Transverse colon (tissue), 4 donors: ENCODE data around the gene PPP1R13B.

Experiments
- EP300 ChIP-seq: sonication (generic); formaldehyde crosslinking; IDR thresholded peaks from one replicate; pipeline ENCODE4 v1.6.1; 2017; ENCODE audit warnings: antibody characterized with exemption, low read depth
- POLR2A ChIP-seq: fragments of 450-650 bp; IDR thresholded peaks from one replicate; pipeline ENCODE4 v1.6.1; 2016; ENCODE audit warnings: antibody characterized with exemption, mild to moderate bottlenecking, moderate library complexity
- POLR2AphosphoS5 ChIP-seq, 3 donors: sonication (generic); formaldehyde crosslinking; IDR thresholded peaks; one replicate each; pipeline ENCODE4 v1.6.1; 2016; ENCODE audit warnings: antibody characterized with exemption in 3 of 3
- TF ChIP-seq, protein P1 (sequence below), 5 experiments: fragments of 200-600 bp in 3 of 5; fragments of 450-650 bp in 2 of 5; sonication (generic) in 3 of 5; IDR thresholded peaks; 1 replicate in 2 of 5; 2 replicates in 3 of 5; pipeline ENCODE4 v1.5.1; 2016 to 2017; ENCODE audit warnings: antibody characterized with exemption in 5 of 5, inconsistent platforms in 3 of 5, mild to moderate bottlenecking in 2 of 5, moderate library complexity in 1 of 5

DNA sequence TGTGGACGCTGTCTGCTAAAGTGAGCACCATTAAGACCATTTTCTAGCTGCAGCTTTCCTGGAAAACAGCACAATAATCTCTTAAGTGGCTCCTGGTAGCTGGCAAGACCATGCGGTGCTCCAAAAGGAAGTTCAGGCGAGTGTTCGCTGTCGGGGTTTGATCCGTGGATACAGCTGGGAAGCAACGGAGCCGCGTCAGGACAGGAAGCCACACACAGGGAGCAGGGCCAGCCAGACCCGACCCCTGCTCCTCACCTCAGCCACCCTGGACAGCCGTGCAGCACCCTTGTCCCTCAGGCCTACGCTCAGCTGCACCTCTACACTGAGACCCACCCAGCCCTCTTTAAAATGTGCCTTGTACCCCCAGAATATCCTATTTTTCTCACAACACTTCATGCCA lies 112.4 kb downstream of the PPP1R13B start:
- TF ChIP-seq, protein P1, sequence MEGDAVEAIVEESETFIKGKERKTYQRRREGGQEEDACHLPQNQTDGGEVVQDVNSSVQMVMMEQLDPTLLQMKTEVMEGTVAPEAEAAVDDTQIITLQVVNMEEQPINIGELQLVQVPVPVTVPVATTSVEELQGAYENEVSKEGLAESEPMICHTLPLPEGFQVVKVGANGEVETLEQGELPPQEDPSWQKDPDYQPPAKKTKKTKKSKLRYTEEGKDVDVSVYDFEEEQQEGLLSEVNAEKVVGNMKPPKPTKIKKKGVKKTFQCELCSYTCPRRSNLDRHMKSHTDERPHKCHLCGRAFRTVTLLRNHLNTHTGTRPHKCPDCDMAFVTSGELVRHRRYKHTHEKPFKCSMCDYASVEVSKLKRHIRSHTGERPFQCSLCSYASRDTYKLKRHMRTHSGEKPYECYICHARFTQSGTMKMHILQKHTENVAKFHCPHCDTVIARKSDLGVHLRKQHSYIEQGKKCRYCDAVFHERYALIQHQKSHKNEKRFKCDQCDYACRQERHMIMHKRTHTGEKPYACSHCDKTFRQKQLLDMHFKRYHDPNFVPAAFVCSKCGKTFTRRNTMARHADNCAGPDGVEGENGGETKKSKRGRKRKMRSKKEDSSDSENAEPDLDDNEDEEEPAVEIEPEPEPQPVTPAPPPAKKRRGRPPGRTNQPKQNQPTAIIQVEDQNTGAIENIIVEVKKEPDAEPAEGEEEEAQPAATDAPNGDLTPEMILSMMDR (IDR thresholded peaks at IDR 0.05): no peak
- TF ChIP-seq POLR2AphosphoS5 (IDR thresholded peaks at IDR 0.05) (no peak), EP300 (no peak), POLR2A (no peak)
